GM10248 (cell line): ENCODE data around the gene TRPV4.

Experiments used
- CTCF ChIA-PET: fragments of 300-600 bp; sonication (Branson Sonifier 250); formaldehyde crosslinking; extraction: SDS; loops from one replicate; lab custom pipeline; 2021; ENCODE audit warnings: antibody characterized with exemption; lab: Yijun Ruan, JAX
- POLR2A ChIA-PET: fragments of 350-650 bp; sonication (Branson Sonifier 250); formaldehyde crosslinking; extraction: SDS; loops from one replicate; lab custom pipeline; 2020; ENCODE audit warnings: antibody characterized with exemption; lab: Yijun Ruan, JAX
- DNase-seq: peaks from one replicate; pipeline ENCODE4 v3.0.0; 2012; ENCODE audit errors: extremely low spot score
- CTCF ChIP-seq: IDR thresholded peaks from 2 replicates; pipeline ENCODE4 v1.5.1; 2012; ENCODE audit warnings: mild to moderate bottlenecking, low read depth; ENCODE audit errors: extremely low read depth, missing control alignments, control extremely low read depth

TRPV4 gene

DNA sequence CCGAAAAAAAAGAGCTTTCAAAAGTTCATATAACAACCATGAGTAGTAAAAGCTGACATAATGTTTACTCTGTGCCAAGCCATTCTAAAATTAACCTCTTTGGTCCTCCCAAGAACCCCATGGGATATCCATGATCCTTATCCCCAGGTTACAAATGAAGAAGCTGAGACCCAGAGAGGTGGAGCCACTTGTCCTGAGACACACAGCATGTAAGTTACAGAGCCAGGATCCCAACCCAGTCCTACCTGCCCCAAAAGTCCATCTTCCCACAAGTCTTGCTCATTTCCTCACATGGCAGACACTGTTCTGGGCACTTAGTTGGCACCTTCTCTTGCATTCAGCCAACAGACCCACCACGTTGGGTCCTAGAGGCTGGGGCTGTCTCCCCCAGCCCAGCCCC, 37.1 kb downstream of the TRPV4 start:
- no peak for TF ChIP-seq CTCF
- CTCF ChIA-PET, result interaction anchor here (0.9 to 3.5 kb wide), 3 partner anchors 9 to 48 kb away, joined by 3 to 14 read pairs (median 4); no protein-coding TSS in a partner anchor
- POLR2A ChIA-PET, result no interaction called here
- no peak for DNase-seq

DNA sequence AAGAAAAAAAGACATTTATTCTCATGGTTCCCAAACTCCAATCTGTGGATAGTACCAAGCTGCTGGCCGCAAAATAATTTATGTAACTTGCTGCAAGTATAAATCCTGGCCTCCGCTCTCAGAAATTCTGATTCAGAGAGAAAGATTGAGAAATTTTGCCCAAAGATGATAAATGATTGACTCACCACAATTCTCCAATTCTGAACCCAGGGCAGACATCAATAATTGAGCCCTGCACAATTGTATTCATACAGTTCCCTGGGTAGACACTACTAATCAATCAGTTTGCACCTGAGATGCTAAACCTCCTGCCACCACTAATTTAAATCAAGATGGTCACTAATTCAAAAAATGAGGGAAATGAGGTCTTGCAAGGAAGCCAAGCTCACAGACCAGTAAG, 38.2 kb downstream of the TRPV4 start:
- ChIA-PET CTCF (interaction anchor here (0.7 to 3.5 kb wide), 5 partner anchors 10 to 362 kb away, joined by 3 to 14 read pairs (median 3); no protein-coding TSS in a partner anchor), POLR2A (no interaction called here)
- no peak for DNase-seq
- no peak for TF ChIP-seq CTCF

DNA sequence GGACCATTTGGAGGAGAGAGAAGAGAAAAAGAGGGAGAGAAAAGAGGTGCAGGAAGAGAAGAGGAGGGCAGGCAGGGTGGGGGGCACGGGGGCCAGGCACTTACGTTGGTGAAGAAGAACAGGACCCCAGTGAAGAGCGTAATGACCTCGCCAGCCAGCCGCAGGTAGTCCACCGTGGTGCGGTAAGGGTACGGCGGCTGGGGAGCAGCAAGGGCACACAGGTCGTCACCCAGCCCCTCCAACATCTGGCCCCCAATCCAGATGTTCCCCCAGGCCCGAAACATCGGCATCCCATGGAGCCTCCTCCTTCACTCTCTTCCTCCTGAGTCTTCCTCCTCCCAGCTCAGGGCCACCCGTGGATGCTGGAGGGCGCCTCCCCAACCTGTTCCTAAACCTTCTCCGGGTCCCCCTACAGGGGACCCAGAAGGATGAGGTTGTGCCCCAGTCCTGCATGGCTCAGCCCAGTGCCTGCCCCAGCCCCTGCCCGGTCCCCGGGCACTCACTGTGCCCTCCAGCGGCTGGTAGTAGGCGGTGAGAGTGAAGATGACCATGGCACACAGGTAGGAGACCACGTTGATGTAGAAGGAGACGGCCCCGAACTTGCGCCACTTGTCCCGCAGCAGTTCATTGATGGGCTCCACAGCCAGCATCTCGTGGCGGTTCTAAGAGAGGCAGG, 39.2 kb downstream of the TRPV4 start:
- no peak for DNase-seq
- ChIA-PET CTCF (no interaction called here), POLR2A (no interaction called here)
- no peak for TF ChIP-seq CTCF

DNA sequence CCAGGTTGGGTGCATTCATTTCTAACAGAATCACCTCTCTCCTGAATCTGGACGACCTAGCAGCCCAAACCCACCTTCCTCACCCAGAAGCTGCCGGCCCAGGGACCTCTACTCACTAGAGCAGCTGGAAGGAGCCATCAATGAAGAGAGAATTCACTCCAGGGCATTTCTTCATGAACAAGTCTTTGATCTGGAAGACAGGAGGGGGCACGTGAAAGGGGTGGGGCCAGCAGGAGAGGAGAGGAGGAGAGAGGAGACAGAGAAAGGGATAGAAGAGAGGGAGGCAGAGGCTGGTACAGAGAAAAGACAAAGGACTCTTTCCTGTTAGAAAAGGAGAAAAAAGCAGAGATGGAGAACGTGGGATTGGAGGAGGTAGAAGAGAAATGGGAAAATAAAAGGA, 39.8 kb downstream of the TRPV4 start:
- no peak for TF ChIP-seq CTCF
- no peak for DNase-seq
- ChIA-PET CTCF (interaction anchor here (0.8 kb wide), 1 partner anchor 12 kb away, joined by 4 read pairs; no protein-coding TSS in a partner anchor), POLR2A (no interaction called here)

- CTCF ChIA-PET, result interaction anchor here (0.8 kb wide), 1 partner anchor 12 kb away, joined by 4 read pairs; no protein-coding TSS in a partner anchor
- no peak for DNase-seq
- no peak for TF ChIP-seq CTCF
- POLR2A ChIA-PET, result no interaction called here
These were observed 40.2 kb downstream of the TRPV4 start for GRCh38 chr12:109792992-109793391.

DNA sequence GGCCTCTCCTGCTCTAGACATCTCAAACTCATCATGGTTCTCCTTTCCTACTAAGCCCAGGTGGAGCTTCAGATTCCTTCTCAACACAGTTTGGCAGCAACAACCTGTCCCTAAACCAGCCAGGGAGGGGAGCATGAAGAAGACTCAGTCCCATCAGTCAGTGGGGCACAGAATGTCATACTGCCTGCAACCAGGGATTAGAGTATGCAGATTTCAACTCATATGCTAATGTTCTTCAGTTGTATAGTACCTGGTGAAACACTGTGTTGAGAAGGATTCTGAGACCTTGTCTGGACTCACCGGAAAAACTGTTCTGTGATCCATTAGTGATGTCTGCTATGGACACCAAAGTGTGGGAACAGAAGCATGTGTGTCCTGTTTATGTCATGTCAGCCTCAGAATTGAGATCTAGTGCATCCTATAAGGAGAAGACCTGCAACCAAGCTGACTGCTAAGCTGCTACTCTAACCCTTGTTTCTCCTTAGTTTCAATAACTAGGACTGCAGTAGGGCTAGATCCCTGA, 43.6 kb downstream of the TRPV4 start:
- no peak for TF ChIP-seq CTCF
- DNase-seq, result no peak
- POLR2A ChIA-PET, result no interaction called here
- CTCF ChIA-PET, result no interaction called here
